Suprapubic skin (tissue), 3 donors: ENCODE data around the gene SEC24D.

Experiments used
- EP300 ChIP-seq: sonication (generic); formaldehyde crosslinking; IDR thresholded peaks from one replicate; pipeline ENCODE4 v1.6.1; 2017; ENCODE audit warnings: antibody characterized with exemption
- POLR2A ChIP-seq, 2 donors: fragments of 450-650 bp; IDR thresholded peaks; one replicate each; pipeline ENCODE4 v1.6.1; 2017; ENCODE audit warnings: antibody characterized with exemption in 2 of 2, mild to moderate bottlenecking in 2 of 2, moderate library complexity in 2 of 2
- TF ChIP-seq, protein P1 (sequence below), 2 donors: fragments of 200-600 bp in 1 of 2; fragments of 450-650 bp in 1 of 2; sonication (generic) in 1 of 2; IDR thresholded peaks; one replicate each; pipeline ENCODE4 v1.5.1; 2016 to 2019; ENCODE audit warnings: antibody characterized with exemption in 2 of 2, mild to moderate bottlenecking in 1 of 2, moderate library complexity in 1 of 2

DNA sequence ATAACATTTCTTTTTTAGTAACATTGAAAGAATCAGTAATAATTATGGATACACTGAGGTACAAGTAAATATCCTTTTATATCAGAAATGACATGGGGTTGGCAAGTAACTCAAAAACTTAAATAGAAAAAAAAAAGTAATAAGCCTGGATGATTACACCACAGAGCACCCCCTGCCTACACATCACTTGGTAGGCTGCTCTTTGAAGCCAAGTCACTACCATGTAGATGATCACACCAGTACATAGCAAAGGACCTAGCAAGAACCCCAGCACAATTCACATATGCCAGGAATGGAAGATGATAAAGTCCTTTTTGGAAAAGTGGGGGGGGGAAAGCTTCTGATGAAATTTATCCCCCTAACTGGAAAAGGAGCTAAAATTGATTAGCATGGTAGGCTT lies 93.9 kb downstream of the SEC24D start:
- TF ChIP-seq EP300 = no peak
- TF ChIP-seq, protein P1, sequence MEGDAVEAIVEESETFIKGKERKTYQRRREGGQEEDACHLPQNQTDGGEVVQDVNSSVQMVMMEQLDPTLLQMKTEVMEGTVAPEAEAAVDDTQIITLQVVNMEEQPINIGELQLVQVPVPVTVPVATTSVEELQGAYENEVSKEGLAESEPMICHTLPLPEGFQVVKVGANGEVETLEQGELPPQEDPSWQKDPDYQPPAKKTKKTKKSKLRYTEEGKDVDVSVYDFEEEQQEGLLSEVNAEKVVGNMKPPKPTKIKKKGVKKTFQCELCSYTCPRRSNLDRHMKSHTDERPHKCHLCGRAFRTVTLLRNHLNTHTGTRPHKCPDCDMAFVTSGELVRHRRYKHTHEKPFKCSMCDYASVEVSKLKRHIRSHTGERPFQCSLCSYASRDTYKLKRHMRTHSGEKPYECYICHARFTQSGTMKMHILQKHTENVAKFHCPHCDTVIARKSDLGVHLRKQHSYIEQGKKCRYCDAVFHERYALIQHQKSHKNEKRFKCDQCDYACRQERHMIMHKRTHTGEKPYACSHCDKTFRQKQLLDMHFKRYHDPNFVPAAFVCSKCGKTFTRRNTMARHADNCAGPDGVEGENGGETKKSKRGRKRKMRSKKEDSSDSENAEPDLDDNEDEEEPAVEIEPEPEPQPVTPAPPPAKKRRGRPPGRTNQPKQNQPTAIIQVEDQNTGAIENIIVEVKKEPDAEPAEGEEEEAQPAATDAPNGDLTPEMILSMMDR (IDR thresholded peaks at IDR 0.05) = no peak
- TF ChIP-seq POLR2A (IDR thresholded peaks at IDR 0.05) = no peak
